EH (cell line): ENCODE measurements around the gene HOXA3.
A peak's percentile ranks its signal among the peaks of the same experiment; 100 is the strongest.

Experiments
- DNase-seq: peaks from one replicate; pipeline ENCODE4 v3.0.0-alpha.2; 2015; ENCODE audit warnings: low read depth

Gene HOXA3

GRCh38 chr7:27101957-27102580 lies 50.3 kb downstream of the HOXA3 start:
- no peak for DNase-seq

GRCh38 chr7:27101171-27101956 lies 51.0 kb downstream of the HOXA3 start:
- DNase-seq: no peak

- DNase-seq: no peak
These were observed 51.7 kb downstream of the HOXA3 start for GRCh38 chr7:27100694-27101170.

- no peak for DNase-seq
These were observed 52.7 kb downstream of the HOXA3 start for GRCh38 chr7:27099453-27100370.

- DNase-seq: peak; percentile 41
These were observed 53.6 kb downstream of the HOXA3 start for GRCh38 chr7:27098578-27099451.

GRCh38 chr7:27097686-27098577 lies 54.5 kb downstream of the HOXA3 start:
- peak; percentile 29 for DNase-seq

GRCh38 chr7:27096768-27097514 lies 55.4 kb downstream of the HOXA3 start:
- DNase-seq: peak; percentile 70

GRCh38 chr7:27095897-27096767 lies 56.3 kb downstream of the HOXA3 start, which contains the start of gene HOXA1:
HOXA1 (minus strand) TSS chr7:27096000; CDS start chr7:27095912, 88 bp downstream.
- peak; percentile 96 for DNase-seq

- DNase-seq: no peak
These were observed 57.1 kb downstream of the HOXA3 start for GRCh38 chr7:27095050-27095896.

GRCh38 chr7:27094304-27095049 lies 57.9 kb downstream of the HOXA3 start:
- no peak for DNase-seq

GRCh38 chr7:27093184-27093895 lies 59.0 kb downstream of the HOXA3 start:
- DNase-seq: no peak

GRCh38 chr7:27092819-27093110 lies 59.6 kb downstream of the HOXA3 start:
- no peak for DNase-seq

GRCh38 chr7:27091941-27092818 lies 60.2 kb downstream of the HOXA3 start:
- no peak for DNase-seq

GRCh38 chr7:27091105-27091504 lies 61.3 kb downstream of the HOXA3 start:
- no peak for DNase-seq
